C4-2B (cell line): ENCODE results near the gene PCDHA6.

ENCODE experiments used
- CTCF ChIP-seq: fragments of 450-650 bp; conservative IDR thresholded peaks from 2 replicates; pipeline ENCODE4 v1.5.1; 2017; ENCODE audit warnings: mild to moderate bottlenecking
- ZFX ChIP-seq: fragments of 450-650 bp; IDR thresholded peaks from 2 replicates; pipeline ENCODE4 v1.6.1; 2017

- no peak for TF ChIP-seq CTCF
- TF ChIP-seq ZFX: no peak
Measured at GRCh38 chr5:140857987-140858240, 30.2 kb downstream of the PCDHA6 start.
